NCI-H510A (cell line): ENCODE measurements around the gene LENG9.
A peak's percentile ranks its signal among the peaks of the same experiment; 100 is the strongest.
"Not testable (repeated sequence)": the region's sequence is repeated elsewhere in the genome, so short reads cannot be mapped to it uniquely, and the experiment has no call there.

Source experiments
- DNase-seq: peaks from one replicate; lab custom pipeline; 2025; lab: John Stamatoyannopoulos, UW

Gene LENG9

GRCh38 chr19:54463531-54464043 is at the start of gene LENG9:
LENG9 (minus strand) TSS chr19:54463778; CDS start chr19:54463526, 252 bp downstream.
- peak; percentile 61 for DNase-seq

- not testable (repeated sequence) for DNase-seq
Observed at GRCh38 chr19:54509200-54509940, 45.8 kb upstream of the LENG9 start.

GRCh38 chr19:54508487-54508886 is 44.9 kb upstream of the LENG9 start:
- not testable (repeated sequence) for DNase-seq

- DNase-seq, result no peak
Observed at GRCh38 chr19:54507824-54508223, 44.2 kb upstream of the LENG9 start.

- DNase-seq, result not testable (repeated sequence)
Observed at GRCh38 chr19:54507038-54507717, 43.6 kb upstream of the LENG9 start.

GRCh38 chr19:54506079-54506478 is 42.5 kb upstream of the LENG9 start:
- no peak for DNase-seq

GRCh38 chr19:54505542-54505941 is 42.0 kb upstream of the LENG9 start:
- not testable (repeated sequence) for DNase-seq

GRCh38 chr19:54502518-54503048 is 39.0 kb upstream of the LENG9 start, which contains the start of gene LAIR2:
LAIR2 (plus strand) TSS chr19:54502831; CDS start chr19:54502919, 88 bp downstream.
- DNase-seq, result no peak

GRCh38 chr19:54498451-54498772 is 34.8 kb upstream of the LENG9 start:
- not testable (repeated sequence) for DNase-seq

GRCh38 chr19:54497747-54498450 is 34.3 kb upstream of the LENG9 start:
- DNase-seq, result not testable (repeated sequence)

- not testable (repeated sequence) for DNase-seq
Observed at GRCh38 chr19:54495284-54495683, 31.7 kb upstream of the LENG9 start.

GRCh38 chr19:54493967-54494585 is 30.5 kb upstream of the LENG9 start:
- DNase-seq, result no peak

- DNase-seq, result not testable (repeated sequence)
Observed at GRCh38 chr19:54493056-54493455, 29.5 kb upstream of the LENG9 start.

- DNase-seq, result no peak
Observed at GRCh38 chr19:54492568-54492967, 29.0 kb upstream of the LENG9 start.

GRCh38 chr19:54489766-54490165 is 26.2 kb upstream of the LENG9 start:
- no peak for DNase-seq

- DNase-seq, result no peak
Observed at GRCh38 chr19:54489341-54489740, 25.8 kb upstream of the LENG9 start.

GRCh38 chr19:54485851-54486250 is 22.3 kb upstream of the LENG9 start:
- DNase-seq, result no peak

- DNase-seq, result no peak
Observed at GRCh38 chr19:54484451-54484850, 20.9 kb upstream of the LENG9 start.

- no peak for DNase-seq
Observed at GRCh38 chr19:54482889-54483288, 19.3 kb upstream of the LENG9 start.

- peak; percentile 16 for DNase-seq
Observed at GRCh38 chr19:54481326-54481930, 17.9 kb upstream of the LENG9 start.

- DNase-seq, result no peak
Observed at GRCh38 chr19:54480051-54480450, 16.5 kb upstream of the LENG9 start.
